ENCODE data around the gene RSRP1.

Gene RSRP1

DNA sequence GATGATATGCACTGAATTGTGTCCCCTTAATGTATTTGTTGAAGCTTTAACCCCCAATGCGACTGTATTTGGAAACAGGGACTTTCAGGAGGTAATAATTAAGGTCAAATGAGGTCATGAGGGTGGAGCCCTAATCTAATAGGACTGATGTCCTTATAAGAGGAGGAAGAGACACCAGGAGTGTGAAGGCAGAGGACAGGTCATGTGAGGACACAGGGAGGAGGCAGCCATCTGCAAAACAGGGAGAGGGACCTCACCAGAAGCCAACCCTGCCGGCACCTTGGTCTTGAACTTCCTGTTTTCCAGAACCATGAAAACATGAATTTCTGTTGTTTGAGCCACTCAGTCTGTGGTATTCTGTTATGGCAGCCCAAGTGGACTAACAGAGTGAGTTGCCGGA is 30.2 kb downstream of the RSRP1 start:
- DNase-seq = no peak

- no peak for DNase-seq
Observed at GRCh38 chr1:25216123-25216522, 31.1 kb downstream of the RSRP1 start.

DNA sequence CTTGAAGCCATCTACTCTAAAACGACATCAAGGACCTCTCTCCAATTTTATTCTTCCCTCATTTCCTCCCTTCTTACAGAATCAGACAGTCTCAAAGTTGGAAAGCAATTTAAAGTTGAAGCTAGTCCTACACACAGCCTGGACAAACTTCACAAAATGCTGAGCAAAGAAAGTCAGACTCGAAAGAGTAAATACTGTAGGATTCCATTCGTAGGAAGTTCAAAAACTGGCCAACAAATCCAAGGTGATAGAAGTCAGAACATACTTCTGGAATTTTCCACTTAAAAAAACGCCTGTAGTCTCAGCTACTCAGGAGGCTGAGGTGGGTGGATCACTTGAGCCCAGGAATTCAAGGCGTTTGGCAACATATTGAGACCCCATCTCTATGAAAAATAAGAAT is 34.5 kb downstream of the RSRP1 start:
- DNase-seq = no peak

GRCh38 chr1:25210728-25211127 is 36.5 kb downstream of the RSRP1 start:
- no peak for DNase-seq

DNA sequence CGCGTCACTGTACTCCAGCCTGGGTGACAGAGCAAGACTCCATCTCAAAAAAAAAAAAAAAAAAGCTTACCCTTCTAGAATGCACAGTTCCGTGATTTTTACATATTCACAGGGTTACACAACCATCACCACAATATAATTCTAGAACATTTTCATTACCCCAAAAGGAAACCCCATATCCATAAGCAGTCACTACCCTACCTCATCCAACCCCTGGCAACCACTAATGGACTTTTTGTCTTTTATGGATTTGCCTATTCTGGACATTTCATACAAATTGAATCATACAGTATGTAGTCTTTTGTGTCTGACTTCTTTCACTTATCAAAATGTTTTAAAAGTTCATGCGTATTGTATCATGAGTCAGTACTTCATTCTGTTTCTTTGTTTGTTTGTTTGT is 37.7 kb downstream of the RSRP1 start:
- DNase-seq = no peak

DNA sequence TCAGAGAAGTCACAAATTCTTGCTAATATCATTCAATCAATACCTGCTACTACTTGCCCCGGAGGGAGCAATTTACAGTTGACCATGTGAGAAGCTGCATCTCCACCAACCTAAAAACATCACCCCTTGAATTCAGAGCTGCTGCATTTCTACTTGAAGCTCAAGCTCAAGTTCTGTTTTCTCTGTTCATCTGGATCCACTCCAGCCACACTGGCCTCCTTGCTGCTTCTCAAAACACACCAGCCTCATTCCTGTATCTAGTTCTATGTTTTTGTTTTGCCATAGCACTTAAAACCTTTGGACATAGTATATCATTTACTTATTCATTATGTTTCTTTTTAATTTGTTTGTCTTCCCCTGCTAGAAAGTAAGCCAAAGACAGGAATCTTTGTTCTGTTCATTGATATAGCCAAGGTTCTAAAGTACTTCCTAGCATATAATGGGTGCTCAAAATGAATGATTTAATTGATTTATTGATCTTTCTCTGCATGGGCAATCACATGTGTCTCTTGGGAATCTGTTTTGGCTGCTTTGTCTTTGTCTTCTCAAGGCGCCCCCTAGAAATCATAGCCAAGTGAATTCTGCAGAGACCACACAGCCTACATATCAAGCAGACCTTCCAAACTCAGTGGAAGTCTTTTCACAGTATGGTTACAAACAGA is 38.6 kb downstream of the RSRP1 start:
- DNase-seq = no peak

- DNase-seq = no peak
Observed at GRCh38 chr1:25208092-25208491, 39.2 kb downstream of the RSRP1 start.

GRCh38 chr1:25206201-25206600 is 41.1 kb downstream of the RSRP1 start:
- peak; percentile 10 for DNase-seq

DNA sequence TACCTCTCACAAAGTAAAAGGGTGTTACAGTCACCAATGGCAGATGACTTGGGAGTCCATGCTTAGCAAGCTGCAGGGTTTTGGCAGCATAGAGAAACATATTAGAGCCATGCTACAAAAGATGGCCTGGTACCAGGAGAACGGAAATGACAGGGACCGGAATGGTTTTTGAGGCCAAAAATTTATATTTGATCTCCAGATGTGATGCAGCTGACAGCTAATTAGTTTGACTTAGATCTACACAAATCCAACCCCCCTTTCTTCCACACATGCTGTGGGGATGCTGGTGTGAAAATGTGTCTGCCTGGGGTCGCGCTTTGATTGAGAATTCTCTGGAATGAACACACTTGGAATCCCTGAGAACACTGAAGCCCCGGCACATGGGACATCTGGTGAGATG is 41.5 kb downstream of the RSRP1 start:
- DNase-seq = no peak

- peak; percentile 14 for DNase-seq
Observed at GRCh38 chr1:25204797-25205480, 42.3 kb downstream of the RSRP1 start.

DNA sequence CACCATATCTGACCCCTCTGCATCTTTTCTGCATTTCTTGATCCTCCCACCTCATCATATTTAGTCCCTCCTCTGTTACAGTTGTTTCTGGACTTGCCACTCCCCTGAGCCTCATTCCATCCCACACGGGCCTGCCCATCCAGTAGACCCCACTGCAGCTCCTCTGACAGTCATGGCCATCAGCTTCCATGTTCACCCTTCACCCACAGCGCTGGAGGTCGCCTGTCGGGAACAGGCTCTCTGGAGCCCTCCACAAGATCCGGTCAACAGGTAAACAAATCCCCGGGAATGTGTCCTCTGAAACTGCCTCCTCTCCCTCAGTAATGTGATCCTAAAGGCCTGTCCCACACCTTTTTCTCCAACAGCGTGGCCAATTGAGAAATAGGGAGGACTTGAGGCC is 46.2 kb downstream of the RSRP1 start:
- no peak for DNase-seq

DNA sequence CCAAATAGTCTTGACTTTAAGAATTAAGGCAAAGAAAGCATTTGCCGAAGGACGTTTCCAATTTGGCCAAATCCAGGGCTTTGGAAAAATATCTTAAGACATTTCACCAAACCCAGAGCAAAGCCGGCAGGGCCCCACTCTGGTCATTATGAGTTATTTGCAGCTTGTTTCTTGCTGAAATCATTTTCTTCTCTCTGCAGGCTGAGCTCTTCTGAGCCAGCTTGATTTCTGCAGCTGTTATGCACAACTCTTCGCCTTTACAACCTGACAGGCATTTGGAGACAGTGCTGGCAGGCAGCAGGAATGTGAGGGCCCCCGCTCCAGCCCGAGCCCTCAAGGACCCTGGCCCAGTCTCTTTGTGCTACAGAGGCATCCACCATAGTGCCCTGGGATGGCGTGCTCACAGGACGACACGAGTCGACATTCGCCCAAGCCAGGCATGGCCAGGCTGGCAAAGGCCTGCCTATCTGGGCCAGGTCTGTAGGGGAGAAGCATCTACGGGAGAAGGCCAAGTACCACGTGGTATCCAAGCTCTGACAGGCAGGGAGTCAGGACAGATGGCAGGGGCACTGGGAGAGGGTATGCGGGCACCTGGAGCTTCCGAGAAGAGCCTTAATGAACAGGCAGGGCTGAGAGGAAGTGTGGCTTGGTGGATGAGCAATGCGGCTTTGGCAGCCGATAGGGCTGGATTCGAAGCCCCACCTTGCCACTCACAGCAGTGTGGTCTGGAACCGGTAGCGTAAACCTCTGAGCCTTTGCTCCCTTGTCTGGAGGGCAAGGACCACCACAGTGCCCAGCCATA is 47.2 kb downstream of the RSRP1 start:
- no peak for DNase-seq

DNA sequence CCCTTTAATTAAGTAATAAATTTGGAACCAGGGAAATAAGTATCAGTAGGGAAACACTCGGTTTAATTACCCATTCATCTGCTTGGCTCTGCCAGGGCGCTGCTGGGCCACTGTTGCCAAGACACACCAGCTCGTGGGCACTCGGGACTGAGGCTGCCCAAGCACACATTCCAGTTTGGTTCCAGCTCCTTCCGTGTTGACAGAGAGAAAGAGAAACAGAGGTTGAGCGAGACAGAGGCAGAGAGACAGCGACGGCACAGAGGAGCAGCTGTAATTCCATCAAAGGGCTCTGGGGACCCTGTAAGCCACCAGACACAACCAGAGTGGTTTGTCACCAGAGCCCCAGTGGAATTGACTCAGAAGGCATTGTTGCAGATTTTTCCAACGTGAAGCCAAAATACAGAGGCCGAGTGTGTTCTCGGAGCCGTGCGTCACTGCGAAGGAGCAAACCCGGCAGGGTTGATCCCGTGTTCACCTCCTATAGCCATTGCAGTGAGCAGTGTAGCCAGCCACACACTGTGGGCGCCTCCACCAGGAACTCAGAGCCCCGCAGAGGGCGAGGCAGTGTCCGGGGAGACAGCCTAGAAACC is 48.5 kb downstream of the RSRP1 start:
- DNase-seq = peak; percentile 73

DNA sequence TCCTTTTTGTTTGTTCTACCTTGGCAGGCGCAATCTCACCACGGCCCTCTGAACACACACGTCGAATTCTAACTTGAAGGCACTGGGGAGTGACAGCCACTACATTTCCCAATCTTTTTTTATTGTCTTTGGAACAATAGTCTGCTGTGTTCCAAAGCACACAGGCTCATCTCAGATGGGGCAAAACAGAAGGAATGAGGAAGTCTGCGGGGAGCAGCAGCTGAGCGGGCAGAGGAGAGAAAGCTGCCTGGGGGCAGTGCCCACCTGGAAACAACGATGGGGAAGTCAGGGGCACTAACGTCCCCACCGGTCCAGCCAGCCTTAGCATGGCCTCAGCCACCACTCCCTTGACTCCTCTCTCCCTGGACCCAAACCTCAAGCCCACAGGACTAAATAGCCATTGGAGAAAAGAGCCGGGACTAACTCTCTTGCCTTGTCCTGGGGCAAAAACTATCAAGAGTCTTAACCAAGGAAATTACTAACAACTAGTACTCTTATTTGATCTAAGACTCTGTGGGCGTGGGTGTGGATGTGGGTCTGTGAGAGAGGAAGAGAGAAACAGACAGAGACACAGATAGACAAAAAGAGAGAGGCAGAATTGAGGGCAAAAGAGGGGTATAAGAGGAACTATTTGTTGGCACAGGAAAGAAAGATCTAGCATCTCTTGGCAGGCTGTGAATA is 49.1 kb downstream of the RSRP1 start:
- no peak for DNase-seq

GRCh38 chr1:25197235-25197975 is 49.8 kb downstream of the RSRP1 start:
- DNase-seq = peak; percentile 96

GRCh38 chr1:25196830-25197229 is 50.4 kb downstream of the RSRP1 start:
- DNase-seq = no peak

DNA sequence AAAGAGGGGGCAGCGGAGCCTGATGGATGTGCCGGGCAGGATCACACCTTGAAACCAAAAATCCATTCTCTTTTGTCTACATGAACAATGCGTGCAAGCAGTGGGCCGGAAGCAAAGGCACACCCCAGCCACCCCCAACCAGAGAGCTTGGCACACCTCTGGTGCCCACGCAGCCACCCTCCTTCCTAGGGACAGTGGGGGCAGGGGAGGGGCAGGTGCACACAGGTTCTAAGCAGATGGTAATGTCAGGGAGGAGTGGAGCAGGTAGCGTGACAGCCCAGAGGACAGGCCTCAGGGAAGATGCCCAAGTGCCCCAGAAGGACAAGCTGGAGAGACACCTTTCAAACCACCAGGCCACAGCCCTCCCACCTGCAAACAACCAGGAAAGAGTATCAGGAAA is 51.4 kb downstream of the RSRP1 start:
- peak; percentile 74 for DNase-seq

DNA sequence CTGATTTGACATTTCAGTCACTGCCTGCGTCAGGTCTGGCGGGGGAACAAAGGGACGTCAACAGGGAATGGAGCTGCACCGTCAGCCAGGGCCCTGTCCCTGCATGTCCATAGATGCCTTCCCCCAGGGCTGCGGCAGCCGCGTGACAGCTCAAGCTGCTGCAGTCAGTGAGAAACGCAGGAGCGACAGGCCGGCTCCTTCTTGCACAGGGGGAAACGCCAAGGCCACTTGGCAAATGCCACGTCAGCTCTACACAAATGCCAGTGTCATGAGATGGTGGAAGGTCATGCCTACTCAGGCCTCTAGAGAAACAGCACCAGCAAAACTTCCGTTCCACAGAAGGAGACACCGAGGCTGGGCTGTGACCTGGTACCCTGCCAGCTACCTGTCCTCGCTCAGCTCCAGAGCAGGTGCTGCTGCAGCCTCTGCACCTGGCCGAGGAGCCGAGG is 52.7 kb downstream of the RSRP1 start:
- peak; percentile 64 for DNase-seq

GRCh38 chr1:25194054-25194453 is 53.2 kb downstream of the RSRP1 start:
- no peak for DNase-seq

DNA sequence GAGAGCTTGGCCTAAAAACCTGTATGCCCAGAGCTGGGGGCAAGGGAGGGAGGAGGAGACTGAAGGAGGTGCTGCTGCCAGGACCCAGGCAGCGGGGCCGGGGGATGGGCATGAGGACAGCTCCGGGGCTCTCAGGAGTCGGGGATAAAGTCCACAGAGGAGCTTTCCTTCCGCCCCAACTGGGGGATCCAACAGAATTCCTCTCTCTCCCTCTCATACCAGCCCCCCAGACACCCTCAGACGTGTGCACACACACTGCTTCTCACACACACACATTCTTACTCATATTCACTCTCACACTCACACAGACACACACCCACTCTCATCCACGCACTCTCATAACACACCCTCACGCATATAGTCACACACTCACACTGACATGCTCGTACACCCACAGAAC is 54.0 kb downstream of the RSRP1 start:
- DNase-seq = no peak

All from DMS79 (cell line).